Stimulated activated CD4-positive, alpha-beta T cell treated with anti-CD3 and anti-CD28 coated beads, Interleukin-1b, Interleukin-23, amount 100 ng/mL, for 4 hours (primary cell): ENCODE results near the gene CAMTA1.

Experiments used
- DNase-seq, 2 donors: peaks; one replicate each; pipeline ENCODE4 v3.0.0-alpha.2; 2020; ENCODE audit warnings: low read depth in 2 of 2

CAMTA1 gene

GRCh38 chr1:7077136-7077535, 291.9 kb downstream of the CAMTA1 start:
- DNase-seq, result no peak

DNA sequence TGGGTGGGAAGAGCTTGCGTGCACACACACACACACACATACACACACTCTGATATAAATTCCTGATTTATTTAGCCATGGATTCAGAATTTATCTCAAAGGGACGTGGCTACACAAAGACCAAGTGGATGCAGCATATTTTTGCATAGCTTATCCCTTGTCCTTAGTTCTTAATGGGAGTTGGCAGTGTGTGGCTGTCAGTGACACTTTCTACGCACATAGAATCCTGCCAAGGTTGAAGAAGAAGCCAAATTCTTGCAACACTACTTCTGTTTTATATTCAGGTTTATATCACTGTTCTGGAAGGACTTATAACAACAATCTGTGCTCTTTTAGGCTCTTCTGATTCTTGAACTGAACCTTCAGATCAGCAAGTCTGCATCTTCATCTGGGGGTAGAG, 292.7 kb downstream of the CAMTA1 start:
- DNase-seq, result no peak

DNA sequence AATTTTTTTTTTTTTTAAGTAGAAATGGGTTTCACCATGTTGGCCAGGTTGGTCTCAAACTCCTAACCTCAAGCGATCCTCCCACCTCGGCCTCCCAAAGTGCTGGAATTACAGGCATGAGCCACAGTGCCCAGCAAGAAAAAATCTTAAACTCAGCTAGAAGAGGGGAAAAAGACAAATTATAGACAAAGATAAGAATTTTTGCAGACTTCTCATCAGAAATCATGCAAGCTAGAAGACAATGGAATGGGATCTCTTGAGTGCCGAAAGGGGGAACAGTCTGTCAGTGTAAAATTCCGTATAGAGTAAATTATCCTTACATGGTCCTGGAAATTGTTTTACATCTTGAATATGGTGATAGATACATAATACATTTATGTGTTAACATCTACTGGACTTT, 294.4 kb downstream of the CAMTA1 start:
- DNase-seq, result no peak

DNA sequence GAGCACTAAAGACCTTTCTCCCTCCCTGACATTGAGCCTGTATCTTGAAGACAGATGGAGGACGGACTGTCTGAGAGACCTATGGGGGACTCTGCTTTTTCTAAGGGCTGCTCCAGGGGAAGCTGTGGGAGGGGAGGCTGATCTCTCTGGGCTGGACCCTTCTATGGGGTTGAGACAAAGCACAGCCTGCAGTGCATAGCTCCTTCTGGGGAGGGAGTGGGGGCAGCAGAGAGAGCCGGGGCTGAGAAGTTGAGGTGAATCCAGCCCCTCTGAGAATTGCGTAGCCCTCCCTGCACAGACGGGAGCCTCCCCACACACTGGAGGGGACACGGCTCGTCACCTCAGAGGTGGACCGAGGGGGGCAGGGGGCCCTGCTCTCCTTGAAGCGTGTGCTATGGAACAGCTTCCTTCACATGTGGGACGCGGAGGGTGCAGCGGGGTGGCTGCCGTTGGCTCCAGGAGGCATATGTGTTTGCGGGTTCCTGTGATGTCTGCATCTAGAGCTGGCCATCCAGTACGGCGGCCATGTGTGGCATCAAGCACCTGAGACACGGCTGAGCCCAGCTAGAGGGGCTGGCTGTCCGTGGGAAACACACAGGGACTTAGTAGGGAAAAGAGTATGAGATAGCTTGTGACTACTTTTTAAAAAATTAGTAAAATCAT, 299.1 kb downstream of the CAMTA1 start:
- no peak for DNase-seq

GRCh38 chr1:7085521-7085920, 300.3 kb downstream of the CAMTA1 start:
- no peak for DNase-seq

DNA sequence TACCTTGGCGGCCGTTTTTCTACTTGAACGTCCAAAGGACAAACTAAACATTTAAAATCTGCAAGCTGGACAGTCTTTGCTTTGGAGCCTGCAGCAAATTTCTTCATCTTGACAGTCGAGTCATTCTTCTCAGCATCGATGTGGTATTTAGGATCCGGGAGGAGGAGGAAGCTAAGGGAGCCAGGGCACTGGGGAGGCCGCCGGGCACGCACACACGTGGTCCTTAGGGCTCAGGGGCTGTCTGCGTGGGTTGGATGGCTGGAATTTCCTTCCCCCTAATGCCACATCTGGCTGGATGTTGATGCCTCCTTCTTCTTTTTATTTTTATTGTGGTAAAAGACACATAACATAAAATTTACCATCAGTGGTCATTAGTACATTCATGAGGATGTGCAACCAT, 300.9 kb downstream of the CAMTA1 start:
- DNase-seq, result no peak

- no peak for DNase-seq
These were observed 302.6 kb downstream of the CAMTA1 start for GRCh38 chr1:7087888-7088287.

DNA sequence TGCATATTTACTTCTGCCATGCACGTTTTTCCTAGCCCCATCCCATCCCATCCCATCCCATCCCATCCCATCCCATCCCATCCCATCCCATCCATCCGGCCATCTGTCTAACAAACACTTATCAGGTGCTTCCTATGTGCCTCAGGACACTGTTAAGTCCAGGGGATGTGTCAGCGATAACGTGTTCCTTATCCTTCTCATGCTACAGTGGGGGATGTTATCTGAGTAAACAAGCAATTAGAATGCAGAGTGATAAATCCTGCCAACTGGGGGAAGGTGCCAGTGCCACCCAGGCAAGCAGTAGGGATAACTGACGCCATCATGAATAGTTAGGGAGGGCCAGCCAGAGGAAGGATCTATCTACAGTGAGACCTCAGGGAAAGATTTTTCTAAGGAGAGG, 304.2 kb downstream of the CAMTA1 start:
- no peak for DNase-seq

DNA sequence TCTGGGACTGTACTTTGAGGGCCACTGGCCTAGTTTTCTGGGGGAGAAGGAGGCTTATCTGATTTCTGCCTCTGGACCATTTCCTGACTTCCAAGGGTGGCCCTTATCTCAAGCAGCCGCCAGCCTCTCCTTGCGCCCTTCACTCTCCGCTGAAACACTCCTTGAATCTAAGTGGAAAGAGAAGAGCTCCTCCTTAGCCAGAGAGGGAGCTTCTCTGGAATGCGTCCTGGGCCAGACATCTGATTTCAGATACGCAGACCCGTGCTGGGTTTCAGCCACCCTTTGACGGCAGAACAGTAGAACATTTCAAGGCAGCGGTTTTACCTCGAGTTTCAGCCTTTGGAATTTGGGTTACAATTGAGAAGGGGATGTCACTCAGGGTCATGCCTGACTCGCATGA, 308.0 kb downstream of the CAMTA1 start:
- DNase-seq, result no peak

DNA sequence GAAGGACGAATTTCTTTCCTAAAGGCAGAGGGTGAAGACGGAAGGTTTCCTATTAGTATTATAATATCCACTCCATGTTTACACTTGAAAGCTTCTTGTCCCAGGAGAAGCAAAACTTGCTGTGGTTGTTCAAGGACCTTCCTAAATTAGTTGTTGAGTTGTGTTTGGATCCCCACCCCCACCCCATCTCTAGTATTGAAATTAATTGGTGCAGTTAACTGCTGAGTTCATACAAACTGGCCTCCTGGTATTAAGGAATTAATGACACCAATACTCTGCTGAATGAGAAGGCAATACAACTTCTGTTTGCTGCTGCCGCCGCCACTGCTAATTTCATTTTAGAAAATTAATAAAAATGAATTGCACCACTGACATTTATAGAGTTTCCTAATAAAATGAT, 308.8 kb downstream of the CAMTA1 start:
- no peak for DNase-seq

DNA sequence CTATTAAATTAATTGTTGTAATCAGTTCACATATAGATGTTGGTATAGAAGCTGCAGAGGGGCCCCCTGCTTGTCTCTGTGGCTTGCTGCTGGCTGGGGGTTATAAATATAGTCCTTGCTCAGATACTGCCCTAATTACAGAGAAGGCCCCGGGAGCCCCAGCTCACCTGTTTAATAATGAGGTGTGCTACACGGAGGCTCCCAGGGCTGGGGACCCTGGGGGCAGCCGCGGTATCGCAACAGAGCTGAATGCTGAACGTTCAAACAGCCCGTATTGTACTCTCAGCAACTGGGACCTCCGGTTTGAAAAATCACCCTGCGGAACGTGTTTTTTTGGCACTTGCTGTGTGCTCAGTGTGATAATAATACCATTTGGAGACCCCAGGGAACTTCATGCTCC, 309.3 kb downstream of the CAMTA1 start:
- no peak for DNase-seq

- DNase-seq, result no peak
These were observed 310.2 kb downstream of the CAMTA1 start for GRCh38 chr1:7095343-7095964.

GRCh38 chr1:7097938-7098592, 312.8 kb downstream of the CAMTA1 start:
- DNase-seq, result no peak

DNA sequence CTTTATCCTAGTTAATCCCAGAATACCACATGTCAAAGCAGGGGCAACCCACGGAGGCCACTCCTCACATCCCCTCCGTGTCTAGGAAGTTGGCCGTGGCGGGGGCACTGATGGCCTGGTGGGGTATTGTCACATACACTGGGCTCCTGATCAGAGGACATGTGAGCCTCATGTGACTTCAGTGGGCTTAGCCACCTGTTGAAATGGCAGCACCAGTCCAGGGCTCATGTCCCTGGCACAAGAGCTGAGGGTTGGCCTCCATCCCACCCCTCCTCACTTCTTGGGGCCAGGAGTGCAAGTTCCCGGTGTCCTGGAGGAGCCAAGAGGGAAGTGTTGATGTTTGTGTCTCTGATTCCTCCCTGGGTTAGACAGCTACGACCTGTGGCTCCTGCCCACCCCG, 313.4 kb downstream of the CAMTA1 start:
- DNase-seq, result no peak

GRCh38 chr1:7100479-7100878, 315.2 kb downstream of the CAMTA1 start:
- DNase-seq, result no peak

GRCh38 chr1:7101187-7101586, 315.9 kb downstream of the CAMTA1 start:
- no peak for DNase-seq

DNA sequence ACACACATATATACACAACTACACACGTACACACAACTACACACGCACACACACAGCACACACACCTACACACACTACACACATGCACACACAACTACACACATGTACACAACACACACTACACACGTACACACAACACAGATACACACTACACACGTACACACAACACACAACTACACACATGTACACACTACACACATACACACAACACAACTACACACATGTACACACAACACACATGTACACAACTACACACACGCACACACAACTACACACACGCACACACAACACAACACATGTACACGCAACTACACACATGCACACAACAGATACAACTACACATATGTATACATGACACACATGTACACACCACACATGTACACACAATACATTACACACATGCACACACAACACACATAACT, 318.1 kb downstream of the CAMTA1 start:
- DNase-seq, result no peak

- DNase-seq, result no peak
These were observed 318.6 kb downstream of the CAMTA1 start for GRCh38 chr1:7103874-7104273.

DNA sequence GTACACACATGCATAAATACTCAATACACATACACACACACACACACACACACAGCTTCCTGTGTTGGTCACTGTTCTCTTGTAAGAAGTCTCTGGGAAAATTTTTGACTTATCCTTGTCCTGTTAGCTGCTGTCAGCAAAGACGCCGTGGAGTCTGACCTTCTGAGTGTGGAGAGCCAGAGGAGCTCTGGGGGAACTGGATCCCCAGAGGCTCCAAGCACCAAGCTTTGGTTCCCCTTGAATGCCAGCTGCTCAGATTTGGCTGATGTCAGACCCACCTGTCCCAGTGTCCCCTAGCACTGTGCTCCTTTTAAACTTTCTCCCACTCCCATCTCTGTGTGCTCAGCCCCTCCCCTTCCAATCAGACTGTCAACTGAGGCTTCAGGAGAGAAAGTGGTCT, 319.1 kb downstream of the CAMTA1 start:
- no peak for DNase-seq

GRCh38 chr1:7105269-7105668, 320.0 kb downstream of the CAMTA1 start:
- DNase-seq, result no peak

- DNase-seq, result no peak
These were observed 321.3 kb downstream of the CAMTA1 start for GRCh38 chr1:7106442-7107108.

DNA sequence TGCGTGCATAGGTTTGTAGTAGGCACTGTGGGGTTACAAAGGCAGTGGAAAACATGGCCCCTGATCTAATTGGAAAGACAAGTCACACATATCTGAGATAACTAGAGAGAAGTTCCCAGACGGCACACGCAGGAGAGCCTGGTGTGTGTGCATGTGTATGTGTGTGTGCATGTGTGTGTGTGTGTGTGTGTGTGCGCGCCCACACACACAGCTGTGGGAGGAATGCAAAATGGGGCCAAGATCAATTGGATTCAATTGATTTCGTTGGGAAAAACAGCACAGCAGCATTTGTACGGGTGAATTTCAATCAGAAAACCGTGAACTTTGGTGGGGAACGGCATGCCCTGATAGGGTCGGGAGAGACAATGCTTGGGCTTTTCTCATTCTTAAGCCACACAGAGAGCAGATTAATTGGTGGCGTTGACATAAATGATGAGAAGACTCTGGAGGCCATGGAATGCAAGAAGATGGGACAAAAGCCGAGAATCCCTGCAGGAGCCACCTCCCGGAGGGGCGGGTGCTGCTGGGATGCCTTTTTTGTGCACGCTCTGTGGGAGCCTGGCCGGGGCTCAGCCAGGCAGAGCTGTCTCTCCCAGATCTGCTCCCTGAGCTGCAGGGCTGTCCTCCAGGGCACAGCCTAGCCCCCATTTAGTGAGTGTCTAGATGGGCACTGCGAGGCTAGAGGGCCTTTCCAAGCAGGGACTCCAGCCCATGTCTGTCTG, 322.0 kb downstream of the CAMTA1 start:
- no peak for DNase-seq
